ENCODE results near the gene SYCE1L.
"Not testable (repeated sequence)": the region's sequence is repeated elsewhere in the genome, so short reads cannot be mapped to it uniquely, and the experiment has no call there.

The SYCE1L gene

DNA sequence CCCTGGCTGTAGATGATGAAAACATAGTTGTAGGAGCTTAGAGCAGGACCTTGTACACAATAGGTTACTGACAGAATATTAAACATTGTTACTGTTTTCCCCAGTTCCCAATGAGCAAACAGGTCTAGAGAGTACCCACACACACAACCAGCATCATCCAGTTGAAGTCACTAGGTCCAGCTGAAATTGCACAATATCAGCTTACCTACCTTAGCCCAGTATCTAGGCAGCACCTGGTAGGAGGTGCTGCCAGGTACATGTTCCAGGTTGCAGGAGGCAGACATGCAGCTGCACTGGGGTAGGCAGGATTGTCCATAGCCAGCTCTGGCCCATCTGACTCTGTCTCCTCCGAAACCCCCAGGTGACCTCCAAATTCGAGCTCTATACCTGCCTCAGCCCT lies 1.5 kb upstream of the SYCE1L start:
- DNase-seq (ENCODE audit: low read depth, low spot score) = no peak

DNA sequence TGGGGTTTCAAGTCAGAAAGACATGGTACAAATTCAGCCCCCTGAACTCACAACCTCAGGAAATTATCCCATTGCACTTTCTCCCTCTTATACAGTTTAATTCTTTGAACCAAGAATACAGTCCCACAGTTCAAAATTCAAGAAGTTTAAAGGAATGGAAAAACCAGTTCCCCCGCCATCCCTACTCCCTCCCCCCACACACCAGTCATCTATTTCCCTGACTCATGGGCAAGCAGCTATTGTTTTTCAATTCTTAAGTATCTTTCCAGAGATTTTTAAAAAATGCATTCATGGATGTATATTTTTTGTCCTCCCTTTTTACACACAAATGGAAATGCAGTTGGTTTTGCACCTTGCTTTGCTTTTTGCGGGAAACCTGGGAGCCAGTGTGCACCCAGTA lies 7.3 kb downstream of the SYCE1L start:
- no peak for DNase-seq (ENCODE audit: low read depth, low spot score)

DNA sequence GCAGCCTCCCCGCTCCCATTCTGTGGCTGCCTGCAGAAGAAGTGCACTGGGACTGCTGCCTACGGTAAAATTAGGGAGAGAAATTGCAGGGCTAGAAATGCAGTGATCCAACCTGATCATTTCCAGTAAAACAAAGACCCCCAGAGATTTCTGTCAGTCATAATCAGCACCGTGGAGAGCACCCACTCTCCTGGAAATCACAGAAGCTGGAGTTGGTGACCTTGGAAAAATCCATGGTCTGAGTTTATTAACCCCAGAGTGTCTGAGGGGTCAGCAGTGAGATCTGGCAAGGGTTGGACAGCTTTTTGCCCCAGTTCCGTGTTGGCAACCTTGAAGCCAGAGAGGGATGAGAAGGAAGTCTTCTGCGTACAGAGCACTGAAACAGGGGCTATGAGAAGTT lies 7.8 kb downstream of the SYCE1L start:
- DNase-seq (ENCODE audit: low read depth, low spot score) = no peak

DNA sequence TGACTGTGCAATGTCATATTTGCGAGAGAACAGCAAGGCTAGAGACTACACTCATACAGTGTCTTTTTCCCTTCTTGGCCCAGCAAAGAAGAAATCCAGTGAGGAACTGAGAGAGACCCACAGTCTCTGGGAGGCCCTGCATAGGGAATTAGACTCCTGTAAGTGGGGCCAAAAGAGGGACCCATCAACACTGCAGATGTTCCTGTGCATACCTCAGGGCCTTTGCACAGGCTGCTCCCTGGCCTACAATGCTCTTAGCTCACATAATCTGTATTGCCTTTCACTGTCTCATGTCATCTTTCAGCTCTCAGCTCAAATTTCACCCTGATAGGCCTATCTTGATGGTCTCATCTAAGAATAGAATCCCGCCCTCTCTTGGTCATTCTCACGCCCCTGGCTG lies 9.2 kb downstream of the SYCE1L start:
- no peak for DNase-seq (ENCODE audit: low read depth, low spot score)

DNA sequence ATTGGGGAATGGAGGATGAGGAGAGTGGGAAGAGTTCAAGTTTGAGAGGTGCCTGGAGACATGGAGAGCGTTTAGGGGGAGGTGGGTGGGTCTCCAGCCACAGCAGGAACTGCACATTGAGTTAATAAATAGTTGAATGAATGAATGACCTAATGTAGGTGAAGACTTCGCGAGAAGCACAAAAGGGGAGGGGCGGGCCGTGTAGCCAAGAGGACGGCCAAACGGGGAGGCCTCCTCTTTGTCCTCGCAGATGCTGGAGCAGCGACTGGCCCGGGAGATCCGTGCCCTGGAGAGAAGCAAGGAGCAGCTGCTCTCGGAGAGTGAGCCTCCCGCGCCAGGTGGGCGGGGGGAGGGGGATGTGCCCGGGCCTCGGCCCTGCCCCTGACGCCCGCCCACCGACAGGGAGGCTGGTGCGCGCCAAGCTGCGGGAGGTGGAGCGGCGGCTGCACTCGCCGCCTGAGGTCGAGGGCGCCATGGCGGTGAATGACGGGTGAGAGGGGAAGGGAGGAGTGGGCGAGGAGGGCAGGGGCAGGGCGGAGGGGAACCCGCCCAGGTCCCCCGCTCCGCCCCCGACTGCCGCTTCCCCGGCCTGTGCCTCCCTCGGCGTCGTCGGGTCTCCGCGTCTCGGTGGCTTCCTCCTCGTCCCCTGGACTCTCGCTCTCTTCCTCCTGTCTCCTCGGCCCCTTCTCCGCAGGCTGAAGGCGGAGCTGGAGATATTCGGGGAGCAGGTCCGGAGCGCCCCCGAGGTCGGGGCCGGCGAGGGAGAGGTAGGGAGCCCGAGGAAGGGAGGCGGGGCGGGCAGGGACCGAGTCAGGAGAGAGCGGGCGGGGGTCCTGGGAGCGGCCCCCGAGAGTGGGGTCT lies 12.9 kb downstream of the SYCE1L start:
- no peak for DNase-seq (ENCODE audit: low read depth, low spot score)

DNA sequence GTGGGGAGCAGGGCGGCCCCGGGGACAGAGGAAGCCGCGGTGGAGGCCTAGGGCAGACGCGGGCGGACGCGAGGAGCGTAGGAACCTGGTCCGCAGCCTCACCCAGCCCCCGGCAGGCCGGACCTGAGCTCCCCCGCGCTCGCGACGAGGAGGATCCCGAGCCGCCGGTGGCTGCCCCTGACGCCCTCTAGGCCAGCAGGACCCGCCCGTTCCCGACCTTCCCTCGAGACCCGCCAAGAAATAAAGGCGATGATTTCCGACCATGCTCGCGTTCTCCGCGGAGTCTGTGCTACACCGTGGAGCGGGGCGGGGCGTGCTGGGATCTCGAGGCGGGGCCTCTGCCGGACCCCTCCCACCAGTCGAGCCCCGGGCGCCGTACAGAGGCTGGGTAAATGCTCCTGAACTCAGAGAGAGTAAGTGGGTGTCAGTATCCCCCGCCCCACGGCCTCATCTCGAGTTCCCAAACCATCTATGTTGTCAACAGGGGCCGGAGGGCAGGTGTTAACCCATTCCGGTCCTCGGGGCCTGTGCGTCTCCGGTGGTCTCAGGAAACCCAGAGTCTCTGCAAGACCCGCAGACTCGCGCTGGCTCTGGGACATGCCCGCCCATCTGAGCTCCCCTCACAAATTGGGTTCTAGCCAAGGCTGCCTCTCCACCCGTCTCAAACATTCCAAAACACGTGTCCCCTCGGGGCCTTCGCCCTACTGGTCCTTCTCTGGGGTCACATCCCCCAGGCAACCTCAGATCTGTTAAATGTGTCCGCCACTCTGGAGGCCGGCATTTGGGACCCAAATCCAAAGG lies 13.7 kb downstream of the SYCE1L start:
- no peak for DNase-seq (ENCODE audit: low read depth, low spot score)

DNA sequence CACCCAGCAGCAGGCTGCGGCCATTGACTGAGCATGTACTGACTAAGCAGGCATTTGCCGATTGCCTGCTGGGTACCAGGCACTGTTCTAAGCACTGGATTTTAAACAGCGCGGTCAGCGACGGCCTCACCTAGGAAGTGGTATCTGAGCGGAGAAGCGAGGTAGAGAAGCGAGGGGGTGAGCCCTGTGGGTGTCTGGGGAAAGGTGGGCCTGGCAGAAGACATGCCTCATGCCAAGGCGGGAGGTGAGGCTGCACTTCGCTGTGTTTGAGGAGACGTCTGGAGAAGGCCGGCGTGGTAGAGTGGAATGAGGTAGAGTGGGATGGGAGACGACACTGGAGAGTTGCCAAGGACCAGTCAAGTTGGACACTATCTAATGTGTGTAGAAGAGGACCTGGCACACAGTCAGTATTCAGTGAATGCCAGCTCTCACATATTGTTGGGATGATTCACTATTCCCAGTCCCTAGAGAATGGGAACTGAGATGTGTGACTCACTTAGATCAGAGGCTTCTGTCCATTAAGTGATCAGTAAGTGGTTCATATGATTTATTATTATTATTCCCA lies 14.4 kb downstream of the SYCE1L start:
- DNase-seq (ENCODE audit: low read depth, low spot score) = no peak

DNA sequence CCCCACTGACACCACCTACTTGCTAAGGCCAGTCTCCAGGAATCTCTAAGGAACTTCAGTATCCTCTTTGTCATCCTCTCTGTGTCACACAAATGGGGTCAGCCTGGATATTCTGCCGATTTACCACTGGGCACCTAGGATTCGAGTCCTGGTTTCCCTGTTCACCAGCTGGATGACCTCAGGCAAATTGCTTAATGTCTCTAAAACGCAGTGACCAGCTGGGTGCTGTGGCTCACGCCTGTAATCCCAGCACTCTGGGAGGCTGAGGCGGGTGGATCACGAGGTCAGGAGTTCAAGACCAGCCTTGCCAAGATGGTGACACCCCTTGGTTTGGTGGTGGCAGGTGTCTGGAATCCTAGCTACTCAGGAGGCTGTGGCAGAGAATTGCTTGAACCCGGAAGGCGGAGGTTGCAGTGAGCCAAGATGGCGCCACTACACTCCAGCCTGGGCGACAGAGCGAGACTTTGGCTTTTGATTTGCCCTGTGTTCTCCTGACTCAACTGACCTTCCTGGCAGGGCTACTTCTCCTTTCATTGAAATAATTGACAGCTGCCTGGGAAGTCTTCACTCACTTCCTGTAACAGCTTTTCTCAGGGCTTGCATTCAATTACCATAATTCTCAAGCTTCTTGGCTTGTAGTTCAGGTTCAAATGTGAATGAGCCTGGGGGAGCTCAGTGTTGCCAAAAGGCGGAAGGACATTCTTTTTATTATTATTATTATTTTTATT lies 15.4 kb downstream of the SYCE1L start:
- DNase-seq (ENCODE audit: low read depth, low spot score) = no peak

DNA sequence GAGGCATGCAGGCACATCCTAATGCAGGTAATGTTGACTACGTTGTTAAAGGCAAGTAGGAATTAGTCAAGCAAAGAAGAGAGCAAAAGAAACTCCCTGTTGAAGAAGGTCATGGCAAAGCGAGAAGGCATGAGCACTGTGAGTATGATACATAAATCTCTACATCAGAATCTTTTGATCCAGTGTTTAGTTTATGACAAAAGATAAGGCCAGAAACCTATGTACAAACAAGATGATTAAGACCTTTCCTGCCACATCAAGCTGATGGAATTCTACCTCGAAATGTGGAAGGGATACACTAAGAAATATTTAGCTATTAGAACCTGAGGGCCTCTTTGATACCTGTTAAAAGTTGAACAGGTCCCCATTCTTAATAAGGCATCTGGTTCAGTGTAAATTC lies 20.2 kb downstream of the SYCE1L start:
- no peak for DNase-seq (ENCODE audit: low read depth, low spot score)

DNA sequence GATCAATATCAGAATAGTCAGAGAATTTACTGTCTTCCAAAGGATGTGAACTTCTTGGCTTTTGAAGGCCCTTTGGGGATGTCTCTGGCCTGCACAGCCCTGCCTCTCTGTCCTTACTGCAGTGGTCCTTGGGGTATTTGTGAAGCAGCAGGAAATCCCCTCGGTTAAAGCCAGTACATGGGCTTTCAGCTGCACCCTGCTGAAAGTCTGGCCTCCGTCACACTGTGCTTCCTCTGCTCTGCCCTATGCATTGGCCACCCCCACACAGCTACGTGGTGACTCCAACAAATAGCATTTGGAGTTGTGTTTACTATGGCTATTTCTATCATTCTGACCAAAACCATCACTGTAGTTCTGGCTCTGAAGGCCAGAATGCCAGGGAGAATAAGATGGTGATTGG lies 21.2 kb downstream of the SYCE1L start:
- no peak for DNase-seq (ENCODE audit: low read depth, low spot score)

DNA sequence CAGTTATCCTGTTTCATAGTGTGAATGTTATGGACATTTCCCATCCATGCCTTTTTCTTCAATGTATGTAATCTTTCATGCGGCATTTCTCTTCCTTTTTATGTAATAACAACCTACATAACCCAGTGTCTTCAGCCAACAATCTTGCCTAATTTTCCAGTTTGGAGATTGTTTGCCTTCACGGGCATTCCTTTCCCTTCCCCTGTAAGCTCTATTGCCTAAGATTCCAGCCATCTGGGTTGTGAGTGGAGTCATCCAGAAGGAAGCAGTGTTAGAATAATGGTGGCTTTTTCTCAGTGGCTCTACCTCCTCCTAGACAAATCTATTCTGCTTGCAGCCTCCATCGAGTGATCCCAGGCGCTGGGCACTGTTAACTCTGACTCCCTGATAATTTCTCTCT lies 22.3 kb downstream of the SYCE1L start:
- DNase-seq (ENCODE audit: low read depth, low spot score) = no peak

DNA sequence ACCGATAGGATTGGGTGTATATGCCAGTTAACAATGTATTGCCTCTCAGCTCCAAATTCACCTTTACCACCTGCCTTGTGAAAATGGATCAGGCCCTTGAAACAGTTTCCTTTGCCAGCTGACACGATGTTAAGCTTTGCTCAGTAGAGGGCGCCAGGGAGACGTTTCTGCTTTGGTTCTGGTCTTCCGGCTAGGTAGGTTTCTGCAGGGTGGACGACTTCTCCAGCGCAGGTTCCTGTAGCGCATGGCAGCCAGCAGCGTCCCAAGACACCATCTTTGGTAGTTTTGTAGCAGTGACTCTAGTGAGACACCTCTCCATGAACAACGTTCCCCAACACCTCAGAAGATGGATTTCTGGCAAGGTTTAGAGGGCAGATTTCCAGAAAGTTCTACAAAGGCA lies 24.0 kb downstream of the SYCE1L start:
- no peak for DNase-seq (ENCODE audit: low read depth, low spot score)

DNA sequence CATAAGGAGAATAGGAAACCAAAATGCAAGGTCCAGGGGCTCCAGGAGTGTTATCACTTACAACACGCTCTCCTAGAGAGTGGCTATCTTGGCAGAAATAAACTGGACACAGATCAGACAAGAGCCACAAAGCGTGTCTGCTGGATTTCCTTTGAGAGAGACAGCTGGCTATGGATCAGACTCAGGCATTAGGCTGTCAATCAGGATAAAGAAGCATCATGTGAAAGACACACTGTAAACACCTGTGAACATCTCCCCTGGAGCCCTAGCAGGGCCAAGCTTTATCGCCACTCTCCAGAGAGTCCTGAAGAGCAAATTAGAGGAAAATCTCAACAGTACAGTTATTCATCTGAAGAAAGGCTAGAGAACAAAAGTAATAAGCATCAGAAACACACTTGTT lies 26.0 kb downstream of the SYCE1L start:
- DNase-seq (ENCODE audit: low read depth, low spot score) = no peak

DNA sequence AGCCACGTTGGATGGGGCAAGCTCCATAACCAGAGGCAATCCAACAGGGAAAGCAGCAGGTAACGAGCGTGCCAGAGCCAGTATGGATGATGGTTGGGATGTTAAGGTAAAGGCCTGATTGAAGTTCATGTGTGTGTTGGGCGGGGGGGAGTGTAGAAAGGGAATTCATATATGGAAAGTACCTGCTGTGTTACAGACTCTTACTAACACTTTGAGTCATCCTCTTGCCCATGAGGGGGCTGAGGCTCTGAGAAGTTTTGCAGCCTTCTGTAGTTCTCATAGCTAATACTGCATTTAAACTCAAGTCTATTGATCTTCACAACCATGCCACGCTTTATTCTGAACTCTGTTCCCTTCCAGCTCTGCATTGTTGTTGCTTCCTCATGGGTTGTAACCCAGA lies 28.5 kb downstream of the SYCE1L start:
- no peak for DNase-seq (ENCODE audit: low read depth, low spot score)

DNA sequence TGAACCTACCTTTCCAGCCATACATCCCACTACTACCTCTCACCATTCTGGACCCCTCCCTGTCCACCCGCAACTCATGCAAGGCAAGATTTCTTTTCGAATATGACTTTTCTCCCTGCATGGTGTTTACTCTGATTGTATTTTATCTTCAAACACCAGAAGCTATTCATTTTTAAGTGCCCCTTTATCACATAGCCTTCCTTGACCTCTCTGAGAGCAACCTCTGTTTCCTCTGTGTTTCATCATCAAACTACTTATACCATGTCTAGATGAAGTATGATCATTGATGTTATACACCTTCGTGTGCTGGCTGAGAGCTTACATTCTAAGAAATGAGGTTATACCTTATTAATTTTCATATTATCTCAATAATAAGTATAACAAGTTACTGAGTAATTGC lies 31.8 kb downstream of the SYCE1L start:
- DNase-seq (ENCODE audit: low read depth, low spot score) = no peak

DNA sequence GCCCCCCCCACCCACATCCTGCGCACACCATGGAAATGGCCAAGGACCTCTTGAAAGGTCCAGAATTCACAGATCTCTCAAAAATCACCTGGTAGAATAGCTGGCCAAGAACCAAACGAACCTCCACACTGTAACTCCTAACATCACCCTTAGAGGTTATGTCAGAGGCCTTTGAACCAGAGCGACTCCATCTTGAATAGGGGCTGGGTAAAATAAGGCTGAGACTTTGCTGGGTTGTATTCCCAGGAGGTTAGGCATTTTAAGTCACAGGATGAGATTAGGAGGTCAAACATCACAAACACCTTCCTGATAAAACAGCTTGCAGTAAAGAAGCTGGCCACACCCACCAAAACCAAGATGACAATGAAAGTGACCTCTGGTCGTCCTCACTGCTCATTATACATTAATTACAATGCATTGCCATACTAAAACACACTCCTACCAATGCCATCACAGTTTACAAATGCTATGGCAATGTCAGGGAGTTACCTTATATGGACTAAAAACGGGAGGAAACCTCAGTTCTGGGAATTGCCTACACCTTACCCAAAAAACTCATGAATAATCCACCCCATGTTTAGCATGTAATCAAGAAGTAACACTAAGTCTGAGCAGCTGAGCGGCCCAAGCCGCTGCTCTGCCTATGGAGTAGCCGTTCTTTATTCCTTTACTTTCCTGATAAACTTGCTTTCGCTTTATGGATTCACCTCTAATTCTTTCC lies 34.8 kb downstream of the SYCE1L start:
- no peak for DNase-seq (ENCODE audit: low read depth, low spot score)

DNA sequence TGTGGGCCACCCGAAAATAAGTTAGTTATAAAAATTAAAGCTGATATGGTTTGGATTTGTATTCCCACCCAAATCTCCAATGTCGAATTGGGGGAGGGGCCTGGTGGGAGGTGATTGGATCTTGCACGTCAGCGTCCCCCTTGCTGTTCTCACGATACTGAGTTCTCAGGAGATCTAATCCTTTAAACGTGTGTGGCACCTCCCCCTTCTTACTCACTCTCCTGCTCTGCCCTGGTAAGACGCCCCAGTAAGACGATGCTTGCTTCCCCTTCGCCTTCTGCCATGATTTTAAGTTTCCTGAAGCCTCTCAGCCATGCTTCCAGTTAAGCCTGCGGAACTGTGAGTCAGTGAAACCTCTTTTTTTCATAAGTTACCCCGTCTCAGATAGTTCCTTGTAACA lies 35.4 kb downstream of the SYCE1L start:
- no peak for DNase-seq (ENCODE audit: low read depth, low spot score)

DNA sequence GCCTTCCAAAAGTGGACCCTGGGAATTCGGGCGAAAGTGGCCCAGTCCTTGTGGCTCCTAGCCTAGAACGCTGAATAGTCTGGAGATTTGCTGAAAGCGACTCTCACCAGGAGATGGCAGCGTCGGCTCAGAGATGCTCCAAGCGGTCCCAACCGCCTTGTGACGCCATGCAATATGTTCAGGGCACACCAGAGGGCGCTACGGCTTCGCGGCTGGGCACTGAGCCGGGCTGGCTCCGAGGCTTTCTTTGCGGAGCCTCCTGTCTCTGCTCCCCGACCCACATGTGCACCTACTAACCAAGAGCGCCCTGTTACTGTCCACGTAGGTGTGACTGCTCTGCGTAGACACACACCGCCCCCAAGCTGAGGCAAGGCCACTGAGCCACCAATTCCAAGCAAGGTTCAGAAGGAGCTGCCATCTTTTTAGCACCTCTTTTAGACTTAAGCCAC lies 36.9 kb downstream of the SYCE1L start:
- peak; percentile 59 for DNase-seq (ENCODE audit: low read depth, low spot score)

DNA sequence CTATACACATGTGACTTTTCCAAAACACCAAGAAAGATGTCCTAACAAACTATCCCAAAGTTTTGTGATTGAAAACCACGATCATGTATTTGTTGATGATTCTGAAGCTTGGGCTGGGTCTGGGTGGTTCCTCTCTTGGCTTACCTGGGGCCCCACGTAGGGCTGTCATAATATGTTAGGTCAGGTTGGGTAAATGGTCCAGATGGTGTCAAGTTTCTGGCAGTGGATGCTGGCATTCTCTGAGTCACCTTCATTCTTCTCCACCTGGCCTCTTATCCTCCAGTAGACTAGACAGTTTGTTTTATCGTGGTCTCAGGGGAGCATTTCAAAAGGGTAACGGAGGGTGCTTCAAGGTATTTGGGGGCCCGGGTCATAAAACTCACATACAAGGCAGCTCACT lies 39.4 kb downstream of the SYCE1L start:
- no peak for DNase-seq (ENCODE audit: low read depth, low spot score)

DNA sequence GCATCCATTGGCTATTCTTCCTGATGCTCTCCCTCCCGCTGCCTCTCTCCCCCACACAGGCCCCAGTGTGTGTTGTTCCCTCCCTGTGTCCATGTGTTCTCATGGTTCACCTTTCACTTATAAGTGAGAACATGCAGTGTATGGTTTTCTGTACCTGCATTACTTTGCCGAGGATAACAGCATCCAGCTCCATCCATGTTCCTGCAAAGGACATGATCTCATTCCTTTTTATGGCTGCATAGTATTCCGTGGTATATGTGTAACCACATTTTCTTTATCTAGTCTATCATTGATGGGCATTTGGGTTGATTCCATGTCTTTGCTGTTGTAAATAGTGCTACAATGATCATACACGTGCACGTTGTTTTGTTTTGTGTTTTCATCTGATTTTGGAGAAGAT lies 43.3 kb downstream of the SYCE1L start:
- DNase-seq (ENCODE audit: low read depth, low spot score) = not testable (repeated sequence)

DNA sequence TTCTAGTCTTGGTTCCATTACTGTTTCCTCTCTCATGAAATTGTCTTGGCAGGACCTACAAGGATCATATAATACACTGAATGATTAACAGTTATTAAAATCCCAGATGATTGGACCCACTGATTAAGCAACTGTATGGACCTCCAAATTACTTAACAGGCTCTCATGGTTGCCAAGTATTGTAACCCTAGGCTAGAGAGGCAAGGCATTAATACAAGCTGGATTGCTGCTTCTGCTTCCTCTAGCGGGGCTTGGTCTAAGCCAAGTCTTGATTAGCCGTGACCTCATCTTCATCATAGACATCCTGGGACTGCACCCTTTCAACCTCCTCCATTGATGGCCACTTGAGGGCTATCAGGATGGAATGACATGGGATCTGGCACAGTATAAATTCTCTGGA lies 46.9 kb downstream of the SYCE1L start:
- no peak for DNase-seq (ENCODE audit: low read depth, low spot score)
